Sigmoid colon (tissue), 4 donors: ENCODE results near the gene ASPRV1.

Source experiments
- CTCF ChIP-seq, 4 experiments: fragments of 450-650 bp in 3 of 4; fragments of 200-600 bp in 1 of 4; IDR thresholded peaks; one replicate each; pipeline ENCODE4 v1.5.1; 2016 to 2019; ENCODE audit warnings: antibody characterized with exemption in 4 of 4, mild to moderate bottlenecking in 3 of 4, moderate library complexity in 2 of 4
- EP300 ChIP-seq, 4 donors: sonication (generic); formaldehyde crosslinking; IDR thresholded peaks; one replicate each; pipeline ENCODE4 v1.6.1; 2017; ENCODE audit warnings: antibody characterized with exemption in 4 of 4
- POLR2AphosphoS5 ChIP-seq, 4 donors: sonication (generic); formaldehyde crosslinking; IDR thresholded peaks; one replicate each; pipeline ENCODE4 v1.6.1; 2017; ENCODE audit warnings: antibody characterized with exemption in 4 of 4

GRCh38 chr2:69989009-69989408 lies 27.6 kb upstream of the ASPRV1 start:
- TF ChIP-seq CTCF (IDR thresholded peaks at IDR 0.05) (no peak), EP300 (IDR thresholded peaks at IDR 0.05) (no peak), POLR2AphosphoS5 (IDR thresholded peaks at IDR 0.05) (no peak)
